WTC11 (cell line): Measurements from ENCODE around the gene CD300LD.

ENCODE experiments used
- ARID4B ChIP-seq: sonication (generic); formaldehyde crosslinking; IDR thresholded peaks from 2 replicates; pipeline ENCODE4 v1.8.0; 2023; ENCODE audit warnings: missing genetic modification reagents, mild to moderate bottlenecking, borderline replicate concordance
- ATF3 ChIP-seq: sonication (generic); formaldehyde crosslinking; conservative IDR thresholded peaks from 2 replicates; pipeline ENCODE4 v1.8.1; 2022; ENCODE audit warnings: mild to moderate bottlenecking, missing genetic modification reagents
- CREM ChIP-seq: sonication (generic); formaldehyde crosslinking; IDR thresholded peaks from 2 replicates; pipeline ENCODE4 v1.8.1; 2022; ENCODE audit warnings: mild to moderate bottlenecking, missing genetic modification reagents, moderate library complexity
- CTCF ChIP-seq: fragments of 200-600 bp; IDR thresholded peaks from 2 replicates; pipeline ENCODE4 v1.8.0; 2022; ENCODE audit warnings: antibody characterized with exemption
- ELF4 ChIP-seq: sonication (generic); formaldehyde crosslinking; IDR thresholded peaks from 2 replicates; pipeline ENCODE4 v1.8.1; 2022; ENCODE audit warnings: low read depth, mild to moderate bottlenecking, moderate library complexity, missing genetic modification reagents
- FOXP4 ChIP-seq: sonication (generic); formaldehyde crosslinking; IDR thresholded peaks from 2 replicates; pipeline ENCODE4 v1.8.0; 2022; ENCODE audit warnings: mild to moderate bottlenecking, missing genetic modification reagents
- MAX ChIP-seq: sonication (generic); formaldehyde crosslinking; IDR thresholded peaks from 2 replicates; pipeline ENCODE4 v1.8.0; 2022; ENCODE audit warnings: mild to moderate bottlenecking, missing genetic modification reagents
- MYBL2 ChIP-seq: sonication (generic); formaldehyde crosslinking; IDR thresholded peaks from 2 replicates; pipeline ENCODE4 v1.8.1; 2023; ENCODE audit warnings: mild to moderate bottlenecking, moderate library complexity, missing genetic modification reagents
- RELA ChIP-seq: sonication (generic); formaldehyde crosslinking; IDR thresholded peaks from 2 replicates; pipeline ENCODE4 v1.8.1; 2022; ENCODE audit warnings: missing genetic modification reagents, mild to moderate bottlenecking, borderline replicate concordance
- USF2 ChIP-seq: sonication (generic); formaldehyde crosslinking; IDR thresholded peaks from 2 replicates; pipeline ENCODE4 v1.8.1; 2023; ENCODE audit warnings: mild to moderate bottlenecking, missing genetic modification reagents, moderate library complexity
- ZBTB43 ChIP-seq: sonication (generic); formaldehyde crosslinking; IDR thresholded peaks from 2 replicates; pipeline ENCODE4 v1.8.1; 2023; ENCODE audit warnings: mild to moderate bottlenecking, missing genetic modification reagents
- ZNF532 ChIP-seq: fragments of 250-450 bp; sonication (Bioruptor Pico); IDR thresholded peaks from 2 replicates; pipeline ENCODE4 v1.9.0; 2021; ENCODE audit warnings: mild to moderate bottlenecking, borderline replicate concordance

- TF ChIP-seq MYBL2 (CRISPR knock-in tag), result no peak
- TF ChIP-seq CTCF, result peak; percentile 77
- TF ChIP-seq ARID4B (CRISPR knock-in tag), result no peak
- TF ChIP-seq USF2 (CRISPR knock-in tag), result no peak
- TF ChIP-seq ZNF532, result no peak
- no peak for TF ChIP-seq FOXP4 (CRISPR knock-in tag)
- no peak for TF ChIP-seq ATF3 (CRISPR knock-in tag)
- no peak for TF ChIP-seq ZBTB43 (CRISPR knock-in tag)
- no peak for TF ChIP-seq ELF4
- TF ChIP-seq RELA (CRISPR knock-in tag), result no peak
- TF ChIP-seq CREM (CRISPR knock-in tag), result no peak
- TF ChIP-seq MAX (CRISPR knock-in tag), result no peak
Observed at GRCh38 chr17:74566132-74566753, 25.8 kb downstream of the CD300LD start.
